Measurements from ENCODE around the gene TNN.

The TNN gene

DNA sequence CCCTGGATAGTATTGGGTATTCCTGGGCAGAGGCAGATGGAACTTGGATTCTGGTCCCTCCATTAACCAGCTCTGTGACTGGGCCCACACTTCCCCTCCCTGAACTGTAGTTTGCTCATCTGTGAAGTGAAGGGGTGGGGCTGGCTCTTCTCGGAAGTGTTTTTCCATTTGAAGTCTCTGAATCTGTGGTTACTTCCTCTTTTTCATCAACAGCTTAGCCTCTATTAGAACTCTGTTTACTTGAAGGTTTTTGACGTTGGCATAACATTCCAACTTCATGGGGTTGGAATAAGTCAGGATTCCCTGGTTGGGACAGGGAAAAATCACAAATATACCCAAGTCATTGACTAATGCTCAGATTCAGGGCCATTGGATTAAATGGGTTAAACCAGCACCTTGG lies 121.3 kb downstream of the TNN start:
- Histone ChIP-seq H3K14ac (ENCODE audit: low read length in 2 of 2) (no peak overlapping the region), H2AFZ (ENCODE audit: low read depth, low read length) (no peak overlapping the region), H2BK120ac (ENCODE audit: low read depth, low read length) (no peak overlapping the region), H2BK5ac (ENCODE audit: low read depth, low read length, poor library complexity, severe bottlenecking) (no peak overlapping the region), H3K9ac (ENCODE audit: low read length) (no peak overlapping the region), H3K79me1 (replicated peaks; ENCODE audit: low read length, poor library complexity, severe bottlenecking) (no peaks in the 10 kb centered on the region), H2BK15ac (ENCODE audit: low read depth, poor library complexity, severe bottlenecking) (no peak overlapping the region), H3K27me3 (ENCODE audit: control insufficient read depth in 1 of 2, insufficient read depth in 1 of 2, low read length in 2 of 2) (peaks cover 48 to 57% of the 10 kb centered on the region in 2 experiments), H3K9me3 (ENCODE audit: control insufficient read depth, low read length) (no peaks in the 10 kb centered on the region), H3K36me3 (ENCODE audit: control insufficient read depth in 1 of 2, insufficient read depth in 2 of 2, low read depth in 1 of 2, low read length in 2 of 2) (no peaks in the 10 kb centered on the region), H3K4me2 (ENCODE audit: low read length, poor library complexity, severe bottlenecking) (no peak overlapping the region), H3K4me1 (ENCODE audit: control insufficient read depth, insufficient read depth, low read depth, low read length) (peaks cover 12% of the 10 kb centered on the region), H3K4ac (ENCODE audit: low read depth in 1 of 2, low read length in 2 of 2) (no peak overlapping the region), H2AK5ac (ENCODE audit: low read length, severe bottlenecking) (no peak overlapping the region), H2BK12ac (ENCODE audit: low read length in 2 of 2) (no peak overlapping the region), H3K18ac (ENCODE audit: low read depth in 1 of 2, low read length in 2 of 2) (no peak overlapping the region), H4K91ac (ENCODE audit: low read length) (no peak overlapping the region), H4K8ac (ENCODE audit: low read length) (no peak overlapping the region), H3K23ac (ENCODE audit: low read length in 2 of 2) (no peak overlapping the region), H3K27ac (ENCODE audit: low read length, poor library complexity, severe bottlenecking) (no peak overlapping the region), H3K4me3 (ENCODE audit: insufficient read depth in 1 of 2, low read depth in 1 of 2, low read length in 2 of 2) (no peak overlapping the region)
- no CpG with 5 or more reads among the region's 2 CpGs for WGBS
- DNase-seq = no peak

- peak; percentile 24 for DNase-seq
- Histone ChIP-seq H3K4me1 (ENCODE audit: control insufficient read depth, insufficient read depth, low read depth, low read length) (peaks cover 12% of the 10 kb centered on the region), H3K9me3 (ENCODE audit: control insufficient read depth, low read length) (no peaks in the 10 kb centered on the region), H3K4ac (ENCODE audit: low read depth in 1 of 2, low read length in 2 of 2) (no peak overlapping the region), H2BK12ac (ENCODE audit: low read length in 2 of 2) (no peak overlapping the region), H3K79me1 (replicated peaks; ENCODE audit: low read length, poor library complexity, severe bottlenecking) (no peaks in the 10 kb centered on the region), H4K8ac (ENCODE audit: low read length) (no peak overlapping the region), H3K23ac (ENCODE audit: low read length in 2 of 2) (no peak overlapping the region), H4K91ac (ENCODE audit: low read length) (no peak overlapping the region), H3K18ac (ENCODE audit: low read depth in 1 of 2, low read length in 2 of 2) (no peak overlapping the region), H3K9ac (ENCODE audit: low read length) (peak overlapping the region; percentile 64), H3K4me3 (ENCODE audit: insufficient read depth in 1 of 2, low read depth in 1 of 2, low read length in 2 of 2) (peak overlapping the region in 1 of 2 experiments; percentile 75), H2AFZ (ENCODE audit: low read depth, low read length) (no peak overlapping the region), H3K4me2 (ENCODE audit: low read length, poor library complexity, severe bottlenecking) (peak overlapping the region; percentile 97), H3K27me3 (ENCODE audit: control insufficient read depth in 1 of 2, insufficient read depth in 1 of 2, low read length in 2 of 2) (peaks cover 48 to 56% of the 10 kb centered on the region in 2 experiments), H2BK15ac (ENCODE audit: low read depth, poor library complexity, severe bottlenecking) (no peak overlapping the region), H2AK5ac (ENCODE audit: low read length, severe bottlenecking) (no peak overlapping the region), H2BK5ac (ENCODE audit: low read depth, low read length, poor library complexity, severe bottlenecking) (no peak overlapping the region), H2BK120ac (ENCODE audit: low read depth, low read length) (no peak overlapping the region), H3K14ac (ENCODE audit: low read length in 2 of 2) (no peak overlapping the region), H3K27ac (ENCODE audit: low read length, poor library complexity, severe bottlenecking) (no peak overlapping the region), H3K36me3 (ENCODE audit: control insufficient read depth in 1 of 2, insufficient read depth in 2 of 2, low read depth in 1 of 2, low read length in 2 of 2) (no peaks in the 10 kb centered on the region)
- 0% methylated on average over 1 of the region's 7 CpGs for WGBS
These were observed 124.0 kb downstream of the TNN start for GRCh38 chr1:175191659-175192058.

DNA sequence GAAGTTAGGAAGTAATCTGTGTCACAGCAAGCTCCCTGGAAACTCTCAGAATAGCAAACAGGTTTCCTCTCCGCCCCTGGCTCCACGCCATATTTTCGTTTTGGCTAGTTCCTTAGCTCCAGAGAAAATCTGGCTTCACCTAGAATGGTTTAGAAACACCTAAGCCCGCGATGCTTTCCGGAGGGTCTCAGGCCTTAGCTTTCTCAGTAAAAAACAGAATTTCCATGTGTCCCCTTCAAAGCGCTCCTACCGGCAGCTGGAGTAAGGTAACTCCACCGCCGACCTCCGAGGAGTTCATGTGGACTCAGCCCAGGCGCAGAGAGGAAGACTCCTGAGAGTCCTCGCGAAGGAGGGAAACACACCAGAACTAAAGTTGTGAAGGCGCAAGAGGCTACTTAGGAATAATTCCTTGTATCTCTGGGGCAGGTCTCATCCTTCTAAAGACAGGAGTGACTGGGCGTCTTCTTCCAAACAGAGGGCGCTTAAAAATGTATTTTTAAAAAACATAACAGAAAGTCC lies 124.5 kb downstream of the TNN start:
- 6% methylated on average over 16 of the region's 17 CpGs for WGBS
- no peaks in the 10 kb centered on the region for H3K36me3 ChIP-seq (ENCODE audit: control insufficient read depth in 1 of 2, insufficient read depth in 2 of 2, low read depth in 1 of 2, low read length in 2 of 2)
- no peak overlapping the region for H3K4ac ChIP-seq (ENCODE audit: low read depth in 1 of 2, low read length in 2 of 2)
- H3K27ac ChIP-seq (ENCODE audit: low read length, poor library complexity, severe bottlenecking) = no peak overlapping the region
- no peak overlapping the region for H4K91ac ChIP-seq (ENCODE audit: low read length)
- no peak overlapping the region for H3K23ac ChIP-seq (ENCODE audit: low read length in 2 of 2)
- no peak overlapping the region for H3K14ac ChIP-seq (ENCODE audit: low read length in 2 of 2)
- H2BK12ac ChIP-seq (ENCODE audit: low read length in 2 of 2) = no peak overlapping the region
- H3K9me3 ChIP-seq (ENCODE audit: control insufficient read depth, low read length) = no peaks in the 10 kb centered on the region
- peak overlapping the region; percentile 56 to 75 for H3K4me3 ChIP-seq (ENCODE audit: insufficient read depth in 1 of 2, low read depth in 1 of 2, low read length in 2 of 2)
- H2BK5ac ChIP-seq (ENCODE audit: low read depth, low read length, poor library complexity, severe bottlenecking) = no peak overlapping the region
- peaks cover 12% of the 10 kb centered on the region for H3K4me1 ChIP-seq (ENCODE audit: control insufficient read depth, insufficient read depth, low read depth, low read length)
- H2BK120ac ChIP-seq (ENCODE audit: low read depth, low read length) = no peak overlapping the region
- peaks cover 47 to 51% of the 10 kb centered on the region in 2 experiments for H3K27me3 ChIP-seq (ENCODE audit: control insufficient read depth in 1 of 2, insufficient read depth in 1 of 2, low read length in 2 of 2)
- H2AK5ac ChIP-seq (ENCODE audit: low read length, severe bottlenecking) = no peak overlapping the region
- no peak overlapping the region for H2BK15ac ChIP-seq (ENCODE audit: low read depth, poor library complexity, severe bottlenecking)
- peak overlapping the region; percentile 74 for H2AFZ ChIP-seq (ENCODE audit: low read depth, low read length)
- DNase-seq = peak; percentile 18
- H3K4me2 ChIP-seq (ENCODE audit: low read length, poor library complexity, severe bottlenecking) = peak overlapping the region; percentile 97
- H4K8ac ChIP-seq (ENCODE audit: low read length) = no peak overlapping the region
- H3K9ac ChIP-seq (ENCODE audit: low read length) = peak overlapping the region; percentile 64
- H3K79me1 ChIP-seq (replicated peaks; ENCODE audit: low read length, poor library complexity, severe bottlenecking) = no peaks in the 10 kb centered on the region
- no peak overlapping the region for H3K18ac ChIP-seq (ENCODE audit: low read depth in 1 of 2, low read length in 2 of 2)

DNA sequence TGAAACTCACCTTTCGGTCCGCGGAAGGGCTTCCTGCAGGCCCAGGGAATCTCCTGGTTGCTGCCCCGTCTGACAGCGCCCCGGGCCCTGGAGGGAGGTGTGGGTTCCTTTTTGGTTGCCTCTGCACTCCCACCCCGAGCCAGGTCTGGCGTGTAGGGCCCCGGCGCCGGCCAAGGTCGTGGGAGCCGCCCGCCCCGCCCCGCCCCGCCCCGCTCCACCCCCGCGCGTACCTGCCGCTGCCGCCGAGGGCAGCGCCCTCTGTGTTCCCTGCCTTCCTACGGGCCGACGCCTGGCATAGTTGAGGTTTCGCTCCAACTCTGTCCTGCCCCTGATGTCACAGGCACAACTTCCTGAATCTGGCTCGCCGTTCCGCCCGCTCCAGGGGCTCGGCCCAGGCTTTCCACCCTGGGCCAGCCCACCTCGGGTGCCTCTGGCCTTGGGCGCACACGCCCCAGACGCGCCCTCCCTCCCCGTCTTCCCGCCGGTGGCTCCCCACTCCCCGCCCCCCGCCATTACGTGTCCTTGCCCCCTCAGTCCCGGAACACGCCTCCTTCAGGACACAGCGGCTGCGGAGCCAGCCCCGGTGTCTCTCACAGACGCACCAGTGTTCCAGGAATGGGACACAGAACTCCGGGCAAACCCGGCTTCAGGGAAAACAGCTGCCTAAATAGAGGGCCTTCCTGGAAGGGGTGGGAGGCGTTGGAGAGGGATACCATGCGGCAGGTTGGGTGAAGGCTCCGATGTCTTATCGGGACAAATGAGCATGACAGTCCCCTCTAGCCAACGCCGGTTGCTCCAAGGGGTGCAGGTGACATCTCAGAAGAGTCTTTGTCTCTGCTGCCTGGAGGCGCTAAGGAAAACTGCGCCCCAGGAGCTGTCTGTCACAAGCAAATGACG lies 125.2 kb downstream of the TNN start, which contains the start of gene KIAA0040:
KIAA0040 (minus strand) TSS at position 147 of the 897 bp plus-strand sequence. CDS start 31,763 bp downstream, outside the sequence.
- H3K27ac ChIP-seq (ENCODE audit: low read length, poor library complexity, severe bottlenecking) = no peak within 1 kb of the TSS
- peak within 1 kb of the TSS; percentile 36 for H4K8ac ChIP-seq (ENCODE audit: low read length)
- 5% methylated on average over 57 of the region's 62 CpGs for WGBS
- H3K4me2 ChIP-seq (ENCODE audit: low read length, poor library complexity, severe bottlenecking) = peak within 1 kb of the TSS; percentile 97
- peak within 1 kb of the TSS; percentile 45 for H2BK120ac ChIP-seq (ENCODE audit: low read depth, low read length)
- no peak within 1 kb of the TSS for H3K14ac ChIP-seq (ENCODE audit: low read length in 2 of 2)
- H3K4me3 ChIP-seq (ENCODE audit: insufficient read depth in 1 of 2, low read depth in 1 of 2, low read length in 2 of 2) = peak within 1 kb of the TSS; percentile 56 to 75
- H3K9me3 ChIP-seq (ENCODE audit: control insufficient read depth, low read length) = no peaks in the 10 kb centered on the region
- no peak within 1 kb of the TSS for H3K4ac ChIP-seq (ENCODE audit: low read depth in 1 of 2, low read length in 2 of 2)
- peak; percentile 56 for DNase-seq
- no peaks in the 10 kb centered on the region for H3K36me3 ChIP-seq (ENCODE audit: control insufficient read depth in 1 of 2, insufficient read depth in 2 of 2, low read depth in 1 of 2, low read length in 2 of 2)
- no peak within 1 kb of the TSS for H3K23ac ChIP-seq (ENCODE audit: low read length in 2 of 2)
- H3K4me1 ChIP-seq (ENCODE audit: control insufficient read depth, insufficient read depth, low read depth, low read length) = peaks cover 12% of the 10 kb centered on the region
- peak within 1 kb of the TSS; percentile 20 for H4K91ac ChIP-seq (ENCODE audit: low read length)
- peak within 1 kb of the TSS; percentile 74 for H2AFZ ChIP-seq (ENCODE audit: low read depth, low read length)
- H2AK5ac ChIP-seq (ENCODE audit: low read length, severe bottlenecking) = no peak within 1 kb of the TSS
- H3K9ac ChIP-seq (ENCODE audit: low read length) = peak within 1 kb of the TSS; percentile 64
- peak within 1 kb of the TSS; percentile 16 for H2BK15ac ChIP-seq (ENCODE audit: low read depth, poor library complexity, severe bottlenecking)
- H2BK5ac ChIP-seq (ENCODE audit: low read depth, low read length, poor library complexity, severe bottlenecking) = no peak within 1 kb of the TSS
- H3K18ac ChIP-seq (ENCODE audit: low read depth in 1 of 2, low read length in 2 of 2) = no peak within 1 kb of the TSS
- H2BK12ac ChIP-seq (ENCODE audit: low read length in 2 of 2) = no peak within 1 kb of the TSS
- H3K79me1 ChIP-seq (replicated peaks; ENCODE audit: low read length, poor library complexity, severe bottlenecking) = no peaks in the 10 kb centered on the region
- H3K27me3 ChIP-seq (ENCODE audit: control insufficient read depth in 1 of 2, insufficient read depth in 1 of 2, low read length in 2 of 2) = peaks cover 43 to 51% of the 10 kb centered on the region in 2 experiments
